ENCODE results near the gene QRFP. TPM values are rescaled to one million over a fixed set of nuclear protein-coding genes. Genes with fewer than 3 reads are reported as not detected.

Gene QRFP
- polyA plus RNA-seq, 1 of the 3 experiments (the other 2 are of a cell fraction) = not detected

- no peak for DNase-seq
- Histone ChIP-seq H3K79me2 (ENCODE audit: insufficient read depth) (no peaks in the 10 kb centered on the region), H3K4me1 (ENCODE audit: control insufficient read depth in 1 of 2, insufficient read depth in 2 of 2, low read depth in 1 of 2, low read length in 1 of 2) (peaks cover 0 to 5% of the 10 kb centered on the region in 2 experiments; a peak in 1 of 4 replicates), H3K4me2 (no peak overlapping the region), H3F3A (replicated peaks; ENCODE audit: insufficient read depth) (no peaks in the 10 kb centered on the region), H3K27me3 (ENCODE audit: insufficient read depth) (peaks cover 36% of the 10 kb centered on the region), H3K9me2 (no peaks in the 10 kb centered on the region), H3K4me3 (ENCODE audit: low read depth in 2 of 2, low read length in 1 of 2) (no peak overlapping the region), H3K9ac (no peak overlapping the region), H3K36me3 (replicated peaks in 1 of 2; ENCODE audit: control insufficient read depth in 1 of 2, insufficient read depth in 2 of 2, low read length in 1 of 2) (no peaks in the 10 kb centered on the region), H4K20me1 (ENCODE audit: insufficient read depth) (0 out of 2 replicates have a peak, but pooled peaks cover 6% of the 10 kb centered on the region), H3K27ac (ENCODE audit: low read depth in 2 of 2, low read length in 1 of 2) (no peak overlapping the region), H2AFZ (ENCODE audit: low read depth) (no peak overlapping the region), H3K9me3 (no peaks in the 10 kb centered on the region)
- ChIA-PET CTCF (interaction anchor here (1.4 to 2.7 kb wide), 4 partner anchors 75 to 245 kb away, joined by 5 to 12 read pairs (median 5); no protein-coding TSS in a partner anchor), POLR2A (no interaction called here)
- TF ChIP-seq JUND (IDR thresholded peaks at IDR 0.05) (no peak), TEAD4 (IDR thresholded peaks at IDR 0.05; ENCODE audit: borderline replicate concordance, insufficient read depth) (no peak), USF1 (IDR thresholded peaks at IDR 0.05; ENCODE audit: borderline replicate concordance, low read depth) (no peak), REST (IDR thresholded peaks at IDR 0.05; ENCODE audit: low read depth, low read length) (no peak), TCF12 (IDR thresholded peaks at IDR 0.05) (no peak), CTCF (IDR thresholded peaks at IDR 0.05) (no peak), GATA2 (CRISPR knock-in tag; IDR thresholded peaks at IDR 0.05) (no peak), FOSL2 (IDR thresholded peaks at IDR 0.05; ENCODE audit: borderline replicate concordance, low read depth) (no peak), NFIC (IDR thresholded peaks at IDR 0.05; ENCODE audit: borderline replicate concordance) (no peak)
- 95% methylated on average over 9 of the region's 9 CpGs for WGBS (ENCODE audit: low lambda C conversion rate)
Observed at GRCh38 chr9:130945173-130945572, 48.6 kb upstream of the QRFP start.

DNA sequence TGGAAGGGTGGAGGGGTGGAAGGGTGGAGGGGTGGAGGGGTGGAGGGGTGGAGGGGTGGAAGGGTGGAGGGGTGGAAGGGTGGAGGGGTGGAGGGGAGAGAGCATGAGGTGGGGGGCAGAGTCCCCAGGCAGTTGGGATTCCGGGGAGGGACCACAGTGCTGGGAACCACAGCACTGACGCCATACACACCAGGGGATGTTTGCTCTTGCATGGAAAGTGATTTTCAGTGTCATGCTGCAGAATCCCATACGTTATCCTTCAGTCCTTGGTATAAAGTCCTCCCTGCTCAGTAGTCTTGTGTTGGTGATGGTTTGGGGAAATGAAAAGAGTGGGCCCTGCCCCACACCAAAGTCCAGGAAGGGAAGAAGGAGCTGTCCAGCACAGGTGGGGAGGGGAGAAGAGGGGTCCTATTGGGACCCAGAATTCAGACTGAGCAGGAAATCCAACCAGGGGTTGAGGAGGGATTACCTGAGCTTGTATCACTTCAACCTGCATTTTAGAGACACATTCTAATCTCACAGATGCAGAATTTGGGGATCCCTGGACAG, 48.0 kb upstream of the QRFP start:
- 73% methylated on average over 3 of the region's 3 CpGs for WGBS (ENCODE audit: low lambda C conversion rate)
- no peaks in the 10 kb centered on the region for H3K9me2 ChIP-seq
- H3K4me1 ChIP-seq (ENCODE audit: control insufficient read depth in 1 of 2, insufficient read depth in 2 of 2, low read depth in 1 of 2, low read length in 1 of 2) = peaks cover 0 to 5% of the 10 kb centered on the region in 2 experiments; a peak in 1 of 4 replicates
- no peak overlapping the region for H3K4me3 ChIP-seq (ENCODE audit: low read depth in 2 of 2, low read length in 1 of 2)
- no peaks in the 10 kb centered on the region for H3K9me3 ChIP-seq
- no peak for DNase-seq
- ChIA-PET POLR2A (no interaction called here), CTCF (interaction anchor here (1.4 to 2.7 kb wide), 4 partner anchors 75 to 244 kb away, joined by 5 to 12 read pairs (median 5); no protein-coding TSS in a partner anchor)
- peaks cover 40% of the 10 kb centered on the region for H3K27me3 ChIP-seq (ENCODE audit: insufficient read depth)
- H3K4me2 ChIP-seq = no peak overlapping the region
- no peak overlapping the region for H3K9ac ChIP-seq
- TF ChIP-seq REST (IDR thresholded peaks at IDR 0.05; ENCODE audit: low read depth, low read length) = peak; percentile 82
- no peak for TF ChIP-seq RFX5 (IDR thresholded peaks at IDR 0.05; ENCODE audit: low read length)
- no peaks in the 10 kb centered on the region for H3F3A ChIP-seq (replicated peaks; ENCODE audit: insufficient read depth)
- H3K36me3 ChIP-seq (replicated peaks in 1 of 2; ENCODE audit: control insufficient read depth in 1 of 2, insufficient read depth in 2 of 2, low read length in 1 of 2) = no peaks in the 10 kb centered on the region
- H2AFZ ChIP-seq (ENCODE audit: low read depth) = no peak overlapping the region
- 0 out of 2 replicates have a peak, but pooled peaks cover 6% of the 10 kb centered on the region for H4K20me1 ChIP-seq (ENCODE audit: insufficient read depth)
- no peak overlapping the region for H3K27ac ChIP-seq (ENCODE audit: low read depth in 2 of 2, low read length in 1 of 2)
- H3K79me2 ChIP-seq (ENCODE audit: insufficient read depth) = no peaks in the 10 kb centered on the region

Data from SK-N-SH (cell line).